Karpas-422 (cell line): Measurements from ENCODE around the gene CHST8. TPM values are rescaled to one million over a fixed set of nuclear protein-coding genes. Genes with fewer than 3 reads are reported as not detected.

Experiments
- DNase-seq: peaks from one replicate; pipeline ENCODE4 v3.0.0-alpha.2; 2015
- H2AFZ ChIP-seq: fragments of 200-600 bp; sonication (generic); 2 replicates; pipeline ENCODE4 v1.6.1; 2014; ENCODE audit warnings: antibody characterized with exemption, low read length, mixed read lengths
- H3K27ac ChIP-seq: fragments of 200-600 bp; sonication (generic); 2 replicates; pipeline ENCODE4 v1.5.1; 2014; ENCODE audit warnings: mild to moderate bottlenecking, low read length, moderate library complexity
- H3K27me3 ChIP-seq: fragments of 200-600 bp; sonication (generic); 2 replicates; pipeline ENCODE4 v1.6.1; 2014; ENCODE audit warnings: low read length, mixed read lengths
- H3K36me3 ChIP-seq: fragments of 200-600 bp; sonication (generic); 2 replicates; pipeline ENCODE4 v1.6.1; 2014; ENCODE audit warnings: low read length, mixed read lengths; ENCODE audit not compliant: insufficient read depth
- H3K4me1 ChIP-seq: fragments of 200-600 bp; sonication (generic); 2 replicates; pipeline ENCODE4 v1.6.1; 2014; ENCODE audit warnings: mild to moderate bottlenecking, low read length, mixed read lengths
- H3K4me2 ChIP-seq: fragments of 200-600 bp; sonication (generic); 2 replicates; pipeline ENCODE4 v1.6.1; 2014; ENCODE audit warnings: low read length, low read depth, mild to moderate bottlenecking; ENCODE audit not compliant: poor library complexity, severe bottlenecking
- H3K4me3 ChIP-seq: fragments of 200-600 bp; sonication (generic); 2 replicates; pipeline ENCODE4 v1.5.1; 2014; ENCODE audit warnings: mild to moderate bottlenecking, antibody characterized with exemption, low read length, mixed read lengths
- H3K79me2 ChIP-seq: fragments of 200-600 bp; sonication (generic); 2 replicates; pipeline ENCODE4 v1.6.1; 2014; ENCODE audit warnings: mild to moderate bottlenecking, low read length, mixed read lengths
- H3K9ac ChIP-seq: fragments of 200-600 bp; sonication (generic); 2 replicates; pipeline ENCODE4 v1.6.0; 2014; ENCODE audit warnings: low read length
- H3K9me2 ChIP-seq: fragments of 200-600 bp; sonication (generic), shearing (Covaris generic); replicated peaks from 2 replicates; pipeline ENCODE4 v1.6.0; 2014; ENCODE audit warnings: mild to moderate bottlenecking, low read length, moderate library complexity; ENCODE audit not compliant: insufficient read depth
- H3K9me3 ChIP-seq: fragments of 300-700, 200-600 bp; sonication (generic); 2 replicates; pipeline ENCODE4 v1.6.1; 2014; ENCODE audit warnings: low read length, mixed read lengths
- H4K20me1 ChIP-seq: fragments of 200-600 bp; sonication (generic); 2 replicates; pipeline ENCODE4 v1.6.1; 2014; ENCODE audit warnings: mild to moderate bottlenecking, antibody characterized with exemption, low read length, low read depth; ENCODE audit not compliant: insufficient read depth
- total RNA-seq: library from RNA; depleted of rRNA; stranded (reverse); fragments of >200 nt; shearing (Covaris generic); gene quantifications from 2 replicates; pipeline ENCODE4 v1.2.3, GENCODE V29; 2014; ENCODE audit warnings: low replicate concordance; rRNA removed

The CHST8 gene, protein sequence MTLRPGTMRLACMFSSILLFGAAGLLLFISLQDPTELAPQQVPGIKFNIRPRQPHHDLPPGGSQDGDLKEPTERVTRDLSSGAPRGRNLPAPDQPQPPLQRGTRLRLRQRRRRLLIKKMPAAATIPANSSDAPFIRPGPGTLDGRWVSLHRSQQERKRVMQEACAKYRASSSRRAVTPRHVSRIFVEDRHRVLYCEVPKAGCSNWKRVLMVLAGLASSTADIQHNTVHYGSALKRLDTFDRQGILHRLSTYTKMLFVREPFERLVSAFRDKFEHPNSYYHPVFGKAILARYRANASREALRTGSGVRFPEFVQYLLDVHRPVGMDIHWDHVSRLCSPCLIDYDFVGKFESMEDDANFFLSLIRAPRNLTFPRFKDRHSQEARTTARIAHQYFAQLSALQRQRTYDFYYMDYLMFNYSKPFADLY
- total RNA-seq = not detected in 2 replicates

DNA sequence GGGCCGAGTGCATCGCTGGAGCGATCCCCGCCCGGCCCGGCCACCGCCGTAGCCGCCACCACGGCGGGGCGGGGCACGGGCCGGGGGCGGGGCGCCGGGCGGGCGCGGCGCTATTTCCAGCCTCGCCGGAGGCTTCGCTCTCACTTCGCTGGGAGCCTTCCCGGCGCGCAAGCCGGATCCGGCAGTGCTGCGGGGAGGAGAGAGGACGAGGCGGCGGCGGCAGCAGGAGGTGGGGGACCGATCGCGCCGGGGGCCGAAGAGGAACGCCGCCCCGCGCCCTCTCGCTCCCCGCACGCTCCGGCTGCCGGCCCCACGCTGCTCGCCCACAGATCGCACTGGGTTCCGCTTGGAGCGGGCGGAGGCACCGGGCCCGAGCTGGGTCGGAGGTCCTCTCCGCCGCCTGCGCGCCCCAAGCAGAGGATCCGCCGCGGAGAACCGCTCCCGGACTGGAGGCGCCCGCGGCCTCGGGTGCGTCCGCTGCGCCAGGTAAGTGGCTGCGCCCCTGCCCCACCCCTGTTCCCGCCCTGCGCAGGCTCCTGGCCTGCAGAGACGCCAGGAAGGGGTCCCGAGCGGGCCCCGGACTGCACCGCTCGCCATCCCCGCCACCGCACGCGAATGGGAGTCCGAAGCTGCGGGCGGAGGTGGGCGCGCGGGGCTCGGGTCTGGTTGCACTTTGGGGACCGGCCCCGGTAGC, at the start of gene CHST8:
CHST8 (plus strand) TSS at position 143 of the 694 bp plus-strand sequence. CDS start 67,309 bp downstream, outside the sequence.
- no peak within 1 kb of the TSS for H3K4me3 ChIP-seq
- DNase-seq = no peak
- H2AFZ ChIP-seq = no peak within 1 kb of the TSS
- no peaks in the 10 kb centered on the region for H3K9me2 ChIP-seq
- no peaks in the 10 kb centered on the region for H3K36me3 ChIP-seq
- H3K9ac ChIP-seq = no peak within 1 kb of the TSS
- no peaks in the 10 kb centered on the region for H3K79me2 ChIP-seq
- H3K27me3 ChIP-seq = no peaks in the 10 kb centered on the region
- no peak within 1 kb of the TSS for H3K4me2 ChIP-seq
- H3K4me1 ChIP-seq = no peaks in the 10 kb centered on the region
- H4K20me1 ChIP-seq = no peaks in the 10 kb centered on the region
- H3K9me3 ChIP-seq = no peaks in the 10 kb centered on the region
- H3K27ac ChIP-seq = no peak within 1 kb of the TSS

DNA sequence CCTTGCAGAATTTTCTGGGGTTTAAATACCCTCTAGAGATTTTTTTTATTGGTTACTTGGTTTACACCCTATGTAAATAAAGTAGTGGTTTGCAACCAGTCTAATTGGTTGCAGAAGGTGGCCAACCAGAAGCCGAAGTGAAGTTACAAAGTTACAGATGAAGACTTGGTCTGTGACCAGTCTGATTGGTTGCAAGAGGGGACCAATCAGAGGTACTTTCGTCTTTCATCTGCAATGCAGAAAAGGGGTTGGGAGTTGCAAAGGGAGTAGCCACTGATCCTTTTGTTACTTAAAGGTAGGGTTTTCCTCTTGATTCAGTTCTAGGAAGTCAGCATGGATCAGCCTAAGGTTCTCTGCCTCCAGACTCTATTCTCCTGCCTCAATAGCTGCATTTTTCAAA, 48.8 kb upstream of the CHST8 start:
- Histone ChIP-seq H3K4me2 (no peak overlapping the region), H2AFZ (no peak overlapping the region), H3K27me3 (no peaks in the 10 kb centered on the region), H3K4me1 (no peaks in the 10 kb centered on the region), H3K79me2 (no peaks in the 10 kb centered on the region), H3K4me3 (no peak overlapping the region), H3K27ac (no peak overlapping the region), H3K9me3 (peaks cover 4% of the 10 kb centered on the region; the same call in 1 of the 2 replicates), H4K20me1 (no peaks in the 10 kb centered on the region), H3K36me3 (no peaks in the 10 kb centered on the region), H3K9ac (no peak overlapping the region), H3K9me2 (no peaks in the 10 kb centered on the region)
- DNase-seq = no peak

DNA sequence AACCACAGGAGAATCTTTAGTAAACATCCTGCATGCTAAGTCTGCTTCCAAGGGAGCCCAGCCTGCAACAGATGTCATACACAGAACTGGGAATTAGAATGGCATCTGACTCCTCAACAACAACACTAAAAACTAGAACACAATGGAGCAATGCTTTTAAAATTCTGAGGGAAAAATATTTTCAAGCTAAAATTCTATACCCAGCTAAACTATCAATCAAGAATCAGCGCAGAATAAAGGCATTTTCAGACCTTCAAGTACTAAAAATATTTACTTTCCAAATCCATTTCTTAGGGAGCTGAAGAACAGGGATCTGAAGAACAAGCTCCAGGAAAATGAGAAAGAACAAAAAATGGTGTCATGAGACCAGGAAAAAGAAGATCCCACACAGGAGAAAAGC, 46.9 kb upstream of the CHST8 start:
- no peak overlapping the region for H2AFZ ChIP-seq
- H3K9ac ChIP-seq = no peak overlapping the region
- H3K4me3 ChIP-seq = no peak overlapping the region
- no peaks in the 10 kb centered on the region for H4K20me1 ChIP-seq
- H3K36me3 ChIP-seq = no peaks in the 10 kb centered on the region
- H3K27me3 ChIP-seq = no peaks in the 10 kb centered on the region
- H3K27ac ChIP-seq = no peak overlapping the region
- no peaks in the 10 kb centered on the region for H3K4me1 ChIP-seq
- H3K9me2 ChIP-seq = no peaks in the 10 kb centered on the region
- no peak overlapping the region for H3K4me2 ChIP-seq
- no peak for DNase-seq
- H3K9me3 ChIP-seq = peaks cover 4% of the 10 kb centered on the region; the same call in 1 of the 2 replicates
- no peaks in the 10 kb centered on the region for H3K79me2 ChIP-seq

DNA sequence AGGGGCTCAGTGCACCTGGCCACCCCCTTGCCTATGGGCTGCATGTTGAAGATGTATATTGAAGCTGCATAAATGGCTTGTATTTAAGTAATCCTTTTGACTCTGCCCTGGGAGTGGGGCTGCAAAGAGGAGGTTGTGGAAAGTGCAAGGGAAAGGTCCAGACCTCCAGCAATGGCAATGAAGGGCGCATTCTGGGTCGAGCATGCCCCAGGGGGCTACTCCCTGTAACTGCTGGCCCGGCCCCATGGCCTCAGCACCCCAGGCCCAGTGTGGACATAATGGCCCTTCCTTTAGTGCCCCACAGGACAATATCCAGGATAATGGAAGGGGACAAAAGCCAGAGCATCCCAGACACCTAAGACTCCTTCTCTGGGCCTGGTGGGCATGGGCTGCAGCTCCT, 43.1 kb upstream of the CHST8 start:
- Histone ChIP-seq H3K4me1 (no peaks in the 10 kb centered on the region), H3K36me3 (no peaks in the 10 kb centered on the region), H3K9ac (no peak overlapping the region), H2AFZ (no peak overlapping the region), H3K4me2 (no peak overlapping the region), H3K27me3 (no peaks in the 10 kb centered on the region), H3K79me2 (no peaks in the 10 kb centered on the region), H3K9me2 (no peaks in the 10 kb centered on the region), H4K20me1 (no peaks in the 10 kb centered on the region), H3K4me3 (no peak overlapping the region), H3K9me3 (peaks cover 4% of the 10 kb centered on the region; the same call in 1 of the 2 replicates), H3K27ac (no peak overlapping the region)
- no peak for DNase-seq

DNA sequence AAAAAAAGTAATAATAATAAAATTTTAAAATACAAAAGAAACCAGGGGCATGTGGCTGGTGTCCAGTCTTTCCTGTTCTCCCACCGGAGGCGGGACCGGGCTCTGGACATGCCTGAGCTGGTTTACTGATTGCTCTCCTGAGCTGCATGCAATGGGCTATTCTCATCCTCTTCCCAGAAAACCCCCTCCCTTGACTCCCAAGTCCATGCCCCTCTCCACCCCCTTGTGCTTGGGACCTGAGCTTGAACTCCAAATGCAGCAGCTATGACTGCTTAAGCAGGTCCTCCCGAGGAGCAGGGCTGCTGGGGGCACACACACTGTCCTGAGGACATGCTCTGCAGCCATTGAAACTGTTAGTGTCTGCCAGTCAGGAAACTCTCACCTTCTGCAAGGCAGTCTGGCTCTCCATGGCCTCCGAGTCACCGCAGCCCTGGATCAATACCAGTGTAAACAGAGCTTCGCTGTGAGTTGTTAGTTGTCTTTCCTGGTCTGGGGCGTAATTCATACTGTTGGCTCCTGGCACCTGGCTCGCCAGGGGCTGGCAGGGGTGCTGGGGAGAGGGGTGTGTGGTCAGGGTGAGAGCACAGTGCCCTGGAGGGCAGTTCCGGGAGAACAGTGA, 41.6 kb upstream of the CHST8 start:
- no peak overlapping the region for H2AFZ ChIP-seq
- H3K9me3 ChIP-seq = no peaks in the 10 kb centered on the region
- H3K4me3 ChIP-seq = no peak overlapping the region
- DNase-seq = no peak
- no peak overlapping the region for H3K9ac ChIP-seq
- no peaks in the 10 kb centered on the region for H3K79me2 ChIP-seq
- H4K20me1 ChIP-seq = no peaks in the 10 kb centered on the region
- H3K4me1 ChIP-seq = no peaks in the 10 kb centered on the region
- no peaks in the 10 kb centered on the region for H3K9me2 ChIP-seq
- H3K27me3 ChIP-seq = no peaks in the 10 kb centered on the region
- no peak overlapping the region for H3K4me2 ChIP-seq
- no peak overlapping the region for H3K27ac ChIP-seq
- no peaks in the 10 kb centered on the region for H3K36me3 ChIP-seq

DNA sequence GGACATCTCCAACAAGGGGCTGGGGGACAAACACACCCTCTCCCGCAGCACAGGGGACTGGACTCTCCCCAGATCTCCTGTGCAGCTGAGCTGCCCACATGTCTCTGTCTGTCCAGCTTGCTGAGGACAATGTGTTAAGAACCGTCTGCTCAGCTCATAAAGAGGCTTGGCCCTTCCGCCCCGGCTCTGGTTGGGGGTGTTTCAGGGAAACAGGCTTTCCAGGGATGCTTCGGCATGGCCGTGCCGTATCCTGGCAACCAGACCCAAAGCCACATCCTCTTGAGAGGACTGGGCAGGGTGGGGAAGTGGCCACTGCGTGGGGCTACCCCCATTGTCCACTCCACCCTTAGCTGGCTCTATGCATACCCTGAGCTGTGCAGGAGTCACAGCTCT, 41.1 kb upstream of the CHST8 start:
- no peak overlapping the region for H2AFZ ChIP-seq
- no peaks in the 10 kb centered on the region for H3K79me2 ChIP-seq
- no peak for DNase-seq
- no peak overlapping the region for H3K4me3 ChIP-seq
- no peaks in the 10 kb centered on the region for H3K9me3 ChIP-seq
- H3K9ac ChIP-seq = no peak overlapping the region
- H3K4me2 ChIP-seq = no peak overlapping the region
- H4K20me1 ChIP-seq = no peaks in the 10 kb centered on the region
- H3K4me1 ChIP-seq = no peaks in the 10 kb centered on the region
- H3K27ac ChIP-seq = no peak overlapping the region
- H3K36me3 ChIP-seq = no peaks in the 10 kb centered on the region
- no peaks in the 10 kb centered on the region for H3K9me2 ChIP-seq
- no peaks in the 10 kb centered on the region for H3K27me3 ChIP-seq

DNA sequence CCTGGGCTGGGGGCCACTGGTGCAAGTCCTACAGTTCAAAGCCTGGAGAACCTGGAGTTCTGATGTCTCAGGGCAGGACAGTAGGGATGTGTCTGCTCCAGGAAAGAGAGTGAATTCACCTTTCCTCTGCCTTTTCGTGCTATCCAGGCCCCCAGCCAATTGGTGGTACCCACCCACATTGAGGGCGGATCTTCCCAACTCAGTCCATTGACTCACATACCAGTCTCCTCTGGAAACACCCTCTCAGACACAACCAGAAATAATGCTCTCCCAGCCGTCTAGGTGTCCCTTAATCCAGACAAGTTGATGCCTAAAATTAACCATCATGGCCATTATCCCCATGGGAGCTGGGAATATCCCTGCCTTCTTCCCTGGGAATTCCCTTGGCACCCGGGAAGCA, 38.8 kb upstream of the CHST8 start:
- Histone ChIP-seq H3K4me1 (no peaks in the 10 kb centered on the region), H3K36me3 (no peaks in the 10 kb centered on the region), H3K9ac (no peak overlapping the region), H3K27me3 (no peaks in the 10 kb centered on the region), H3K9me3 (no peaks in the 10 kb centered on the region), H3K4me2 (no peak overlapping the region), H3K27ac (no peak overlapping the region), H2AFZ (no peak overlapping the region), H3K79me2 (no peaks in the 10 kb centered on the region), H4K20me1 (no peaks in the 10 kb centered on the region), H3K4me3 (no peak overlapping the region), H3K9me2 (no peaks in the 10 kb centered on the region)
- DNase-seq = no peak

DNA sequence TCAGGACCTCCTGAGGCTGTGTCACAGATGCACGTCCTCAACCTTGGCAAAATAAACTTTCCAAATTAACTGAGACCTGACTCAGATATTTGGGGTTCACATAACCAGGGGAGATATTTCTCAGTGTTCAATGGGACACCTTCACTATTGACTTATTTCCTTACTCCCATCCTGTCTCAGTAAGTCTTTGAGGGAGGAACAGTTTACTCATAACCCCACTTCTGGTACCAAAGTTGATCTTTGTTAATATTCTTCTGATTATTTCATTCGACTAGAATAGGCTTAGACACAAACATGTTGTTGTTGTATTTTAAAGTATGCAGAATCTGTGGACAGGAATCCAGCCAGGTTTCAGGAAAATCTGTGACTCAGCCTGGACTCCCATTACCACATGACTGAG, 34.6 kb upstream of the CHST8 start:
- no peak overlapping the region for H3K9ac ChIP-seq
- H3K4me1 ChIP-seq = no peaks in the 10 kb centered on the region
- H4K20me1 ChIP-seq = no peaks in the 10 kb centered on the region
- DNase-seq = no peak
- no peak overlapping the region for H3K4me3 ChIP-seq
- no peaks in the 10 kb centered on the region for H3K36me3 ChIP-seq
- H3K27ac ChIP-seq = no peak overlapping the region
- H3K79me2 ChIP-seq = no peaks in the 10 kb centered on the region
- no peak overlapping the region for H3K4me2 ChIP-seq
- no peak overlapping the region for H2AFZ ChIP-seq
- no peaks in the 10 kb centered on the region for H3K9me3 ChIP-seq
- H3K9me2 ChIP-seq = no peaks in the 10 kb centered on the region
- no peaks in the 10 kb centered on the region for H3K27me3 ChIP-seq
